B cell (primary cell): Measurements from ENCODE around the gene FANCD2. TPM values are rescaled to one million over a fixed set of nuclear protein-coding genes. Genes with fewer than 3 reads are reported as not detected.

ENCODE experiments used
- ATAC-seq: fragments of 200-7000 bp; cut with Tn5 transposase; one replicate; pipeline ENCODE4 v1.10.0; 2021; ENCODE audit warnings: low read depth, mild to moderate bottlenecking, moderate number of reproducible peaks, moderate library complexity
- CTCF ChIA-PET: fragments of 350-600 bp; sonication (Branson Sonifier 250); formaldehyde crosslinking; loops from one replicate; lab custom pipeline; 2021; ENCODE audit warnings: antibody characterized with exemption, inconsistent platforms; lab: Charles Lee
- POLR2A ChIA-PET: fragments of 350-600 bp; sonication (Branson Sonifier 250); formaldehyde crosslinking; loops from one replicate; lab custom pipeline; 2021; ENCODE audit warnings: antibody characterized with exemption; lab: Charles Lee
- DNase-seq: peaks from one replicate; pipeline ENCODE4 v3.0.0; 2013
- H2AFZ ChIP-seq: 2 replicates; pipeline ENCODE4 v1.6.1; 2012; ENCODE audit warnings: mild to moderate bottlenecking, low read depth, low read length; ENCODE audit not compliant: insufficient read depth, poor library complexity, severe bottlenecking
- H3K27ac ChIP-seq, 2 donors: 1 replicate in 1 of 2; 2 replicates in 1 of 2; pipeline ENCODE4 v1.5.1; 2012 to 2013; ENCODE audit warnings: low read length in 2 of 2, mild to moderate bottlenecking in 2 of 2, moderate library complexity in 1 of 2
- H3K27me3 ChIP-seq, 4 experiments: fragments of 200-600 bp in 1 of 4; sonication (generic) in 1 of 4; replicated peaks in 1 of 4; 1 replicate in 2 of 4; 2 replicates in 2 of 4; pipeline versions ENCODE4 v1.6.1 to v1.7.0; 2013 to 2016; ENCODE audit warnings: low read length in 3 of 4, mild to moderate bottlenecking in 2 of 4, mixed read lengths in 1 of 4, moderate library complexity in 1 of 4; ENCODE audit not compliant: insufficient read depth in 4 of 4, control insufficient read depth in 3 of 4; ENCODE audit errors: control extremely low read depth in 1 of 4
- H3K36me3 ChIP-seq, 2 experiments: replicated peaks in 1 of 2; 1 replicate in 1 of 2; 2 replicates in 1 of 2; pipeline versions ENCODE4 v1.6.1 to v1.7.1; 2013; ENCODE audit warnings: low read length in 1 of 2; ENCODE audit not compliant: insufficient read depth in 2 of 2, control insufficient read depth in 1 of 2; ENCODE audit errors: control extremely low read depth in 1 of 2, extremely low read depth in 1 of 2
- H3K4me1 ChIP-seq, 2 donors: fragments of 200-600 bp in 1 of 2; sonication (generic) in 1 of 2; 1 replicate in 1 of 2; 2 replicates in 1 of 2; pipeline versions ENCODE4 v1.5.1 to v1.6.1; 2013 to 2017; ENCODE audit warnings: low read length in 2 of 2; ENCODE audit not compliant: control insufficient read depth in 2 of 2, insufficient read depth in 2 of 2
- H3K4me2 ChIP-seq: replicated peaks from 2 replicates; pipeline ENCODE3; 2012; ENCODE audit warnings: mild to moderate bottlenecking, low read depth, low read length; ENCODE audit not compliant: poor library complexity, severe bottlenecking
- H3K4me3 ChIP-seq, 5 experiments: fragments of 200-600 bp in 1 of 5; sonication (generic) in 1 of 5; 1 replicate in 3 of 5; 2 replicates in 2 of 5; pipeline versions ENCODE4 v1.5.1 to v1.7.0; 2011 to 2016; ENCODE audit warnings: low read length in 4 of 5, mild to moderate bottlenecking in 4 of 5, low read depth in 2 of 5, control low read depth in 1 of 5, moderate library complexity in 1 of 5; ENCODE audit not compliant: insufficient read depth in 1 of 5; ENCODE audit errors: control extremely low read depth in 1 of 5, extremely low read depth in 1 of 5
- H3K79me2 ChIP-seq: fragments of 200-600 bp; sonication (generic); one replicate; pipeline ENCODE4 v1.6.0; 2016; ENCODE audit warnings: low read length; ENCODE audit not compliant: control insufficient read depth, insufficient read depth
- H3K9ac ChIP-seq: fragments of 200-600 bp; sonication (generic); 2 replicates; pipeline ENCODE4 v1.6.1; 2017; ENCODE audit warnings: mild to moderate bottlenecking, low read length, moderate library complexity
- H3K9me3 ChIP-seq, 3 donors: one replicate each; pipeline versions ENCODE4 v1.6.1 to v1.7.1; 2013; ENCODE audit warnings: low read length in 2 of 3; ENCODE audit not compliant: control insufficient read depth in 2 of 3, insufficient read depth in 1 of 3; ENCODE audit errors: control extremely low read depth in 1 of 3
- H4K20me1 ChIP-seq: 2 replicates; pipeline ENCODE4 v1.6.0; 2012; ENCODE audit warnings: mild to moderate bottlenecking, low read length; ENCODE audit not compliant: insufficient read depth, control insufficient read depth, poor library complexity, severe bottlenecking
- H3K27ac Mint-ChIP-seq: one replicate; pipeline ENCODE4 v1.8.0; 2021; ENCODE audit warnings: mixed read lengths
- H3K27me3 Mint-ChIP-seq: one replicate; pipeline ENCODE4 v1.8.0; 2021; ENCODE audit warnings: mixed read lengths
- H3K4me1 Mint-ChIP-seq: one replicate; pipeline ENCODE4 v1.8.0; 2021; ENCODE audit warnings: mixed read lengths
- H3K4me3 Mint-ChIP-seq: one replicate; pipeline ENCODE4 v1.8.0; 2021; ENCODE audit warnings: mixed read lengths
- H3K9me3 Mint-ChIP-seq: one replicate; pipeline ENCODE4 v1.8.0; 2022; ENCODE audit warnings: mixed read lengths; ENCODE audit not compliant: insufficient read depth
- CTCF ChIP-seq: fragments of 200-600 bp; IDR thresholded peaks from one replicate; pipeline ENCODE4 v1.8.0; 2022; ENCODE audit warnings: antibody characterized with exemption, mild to moderate bottlenecking
- EZH2 ChIP-seq: IDR thresholded peaks from 2 replicates; pipeline ENCODE4 v1.6.1; 2012; ENCODE audit warnings: borderline replicate concordance, low read depth, mild to moderate bottlenecking, moderate library complexity, low read length; ENCODE audit not compliant: insufficient read depth, poor library complexity, severe bottlenecking
- WGBS: methylation state at CpG from one replicate; pipeline ENCODE4 v1.1.5; 2013; ENCODE audit warnings: missing lambda C conversion rate; ENCODE audit not compliant: insufficient coverage; 5-methylcytosine and 5-hydroxymethylcytosine counted together
- intact Hi-C: fragments of 100-400 bp; cut with micrococcal nuclease; formaldehyde crosslinking; loops from one replicate; pipeline ENCODE4 v1.10.0; 2022
- polyA plus RNA-seq: library from polyadenylated mRNA; depleted of rRNA; stranded (reverse); fragments of >200 nt; gene quantifications from 2 replicates; pipeline ENCODE4 v1.2.3, GENCODE V29; 2012
- total RNA-seq, 2 donors: library from RNA; stranded (reverse); fragments of 120-200 nt in 1 of 2; gene quantifications; 1 replicate in 1 of 2; 2 replicates in 1 of 2; pipeline versions ENCODE4 v1.2.3 to v1.2.4, GENCODE V29; 2013 to 2022

The FANCD2 gene
- total and polyA plus RNA-seq, 2 donors (not counting 1 experiment from before 2014, with no cell fraction given) = 31.7 to 65.8 TPM

- Histone ChIP-seq H3K9ac (peak within 1 kb of the TSS; percentile 88), H3K4me1 (peaks cover 16 to 27% of the 10 kb centered on the region in 2 donors), H3K27ac (peak within 1 kb of the TSS; percentile 48 to 85), H3K4me2 (peak within 1 kb of the TSS; percentile 92), H4K20me1 (peaks cover 35% of the 10 kb centered on the region), H3K4me3 (peak within 1 kb of the TSS; percentile 61 to 96 (median 84)), H3K27me3 (no peaks in the 10 kb centered on the region), H3K9me3 (no peaks in the 10 kb centered on the region), H2AFZ (peak within 1 kb of the TSS; percentile 88), H3K36me3 (no peaks in the 10 kb centered on the region), H3K79me2 (peaks cover 50% of the 10 kb centered on the region)
- ATAC-seq (peak; percentile 96), DNase-seq (peak; percentile 98)
- CTCF ChIA-PET = interaction anchor here (0.7 to 1.4 kb wide), 4 partner anchors 108 to 204 kb away, joined by 3 to 4 read pairs (median 3); no protein-coding TSS in a partner anchor
- H3K27me3 Mint-ChIP-seq = no peaks in the 10 kb centered on the region
- 1% methylated on average over 46 of the region's 54 CpGs for WGBS
- peak within 1 kb of the TSS; percentile 94 for H3K4me3 Mint-ChIP-seq
- H3K27ac Mint-ChIP-seq = peak within 1 kb of the TSS; percentile 97
- no peaks in the 10 kb centered on the region for H3K9me3 Mint-ChIP-seq
- POLR2A ChIA-PET = interaction anchor here (0.6 to 2.3 kb wide), 4 partner anchors 18 to 182 kb away, joined by 3 to 6 read pairs (median 3); partner anchors contain the start of gene VHL
- intact Hi-C loops = loop anchor here (1.0 to 10.0 kb wide), 11 partner anchors 26 to 717 kb away; partner anchors contain the start of genes BRPF1, CRELD1, EMC3 and FANCD2
- TF ChIP-seq CTCF (no peak), EZH2 (no peak)
- H3K4me1 Mint-ChIP-seq = peaks cover 34% of the 10 kb centered on the region
Observed at GRCh38 chr3:10115326-10116137, 89.3 kb downstream of the FANCD2 start, which contains the start of gene BRK1. TSS of gene BRK1 (plus strand) at chr3:10115675. CDS start at chr3:10115702, 27 bp downstream.
